AG04449 (cell line): Measurements from ENCODE around the gene REXO1.
A peak's percentile ranks its signal among the peaks of the same experiment; 100 is the strongest.
"Not testable (repeated sequence)": the region's sequence is repeated elsewhere in the genome, so short reads cannot be mapped to it uniquely, and the experiment has no call there.

ENCODE experiments used
- CTCF ChIA-PET: fragments of 350-600 bp; formaldehyde crosslinking; extraction: SDS; loops from one replicate; lab custom pipeline; 2021; ENCODE audit warnings: antibody characterized with exemption; lab: Yijun Ruan, JAX
- POLR2A ChIA-PET: fragments of 400-600, 350-600 bp; formaldehyde crosslinking; extraction: SDS; loops from one replicate; lab custom pipeline; 2020; ENCODE audit warnings: antibody characterized with exemption, inconsistent platforms; lab: Yijun Ruan, JAX
- DNase-seq: peaks from one replicate; pipeline ENCODE4 v3.0.0-alpha.2; 2010; ENCODE audit warnings: low read depth, low spot score
- H3K4me3 ChIP-seq: 2 replicates; pipeline ENCODE4 v1.5.1; 2011; ENCODE audit warnings: low read depth, mild to moderate bottlenecking, control low read depth, low read length
- TF ChIP-seq, protein P1 (sequence below): IDR thresholded peaks from one replicate; pipeline ENCODE4 v1.5.1; 2011; ENCODE audit warnings: mild to moderate bottlenecking, moderate library complexity, low read length, control low read depth, inconsistent platforms; ENCODE audit not compliant: insufficient read depth; ENCODE audit errors: missing control alignments

REXO1 gene

DNA sequence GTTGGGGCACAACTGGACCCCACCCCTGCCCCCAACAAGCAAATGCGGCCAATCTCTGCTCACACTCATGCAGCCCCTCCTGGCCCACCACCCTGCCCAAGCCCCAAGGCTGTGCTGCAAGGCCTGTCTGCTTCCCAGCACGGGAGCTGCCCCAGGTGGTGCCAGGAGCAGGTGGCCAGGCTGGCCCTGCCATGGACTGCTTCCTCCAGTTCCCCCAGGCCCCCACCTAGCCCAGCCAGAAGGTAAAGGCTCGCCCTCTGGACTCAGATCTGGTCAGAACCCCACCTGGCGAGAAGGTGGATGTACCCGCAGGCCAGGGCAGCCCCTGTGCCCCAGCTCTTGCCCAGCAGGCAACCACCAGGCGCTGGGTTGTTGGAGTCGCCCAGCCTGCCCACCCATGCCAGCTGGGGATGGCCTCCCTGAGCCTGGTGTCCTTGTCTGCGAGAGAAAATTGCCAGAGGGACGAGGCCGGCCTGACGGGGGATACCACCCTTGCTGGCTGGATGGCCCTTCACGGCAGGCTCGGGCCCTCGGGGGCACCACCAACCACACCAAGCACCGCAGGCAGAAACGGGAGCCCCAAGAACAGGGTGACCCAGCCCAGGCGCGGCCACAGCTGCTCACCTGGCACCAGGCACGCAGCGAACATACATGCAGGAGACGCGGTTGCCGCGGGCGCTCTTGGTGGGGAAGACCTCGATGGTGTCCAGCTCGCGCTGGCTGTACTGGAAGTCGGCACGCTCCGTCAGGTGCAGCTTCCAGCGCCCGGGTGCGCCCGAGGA lies 32.5 kb upstream of the REXO1 start:
- TF ChIP-seq, protein P1, sequence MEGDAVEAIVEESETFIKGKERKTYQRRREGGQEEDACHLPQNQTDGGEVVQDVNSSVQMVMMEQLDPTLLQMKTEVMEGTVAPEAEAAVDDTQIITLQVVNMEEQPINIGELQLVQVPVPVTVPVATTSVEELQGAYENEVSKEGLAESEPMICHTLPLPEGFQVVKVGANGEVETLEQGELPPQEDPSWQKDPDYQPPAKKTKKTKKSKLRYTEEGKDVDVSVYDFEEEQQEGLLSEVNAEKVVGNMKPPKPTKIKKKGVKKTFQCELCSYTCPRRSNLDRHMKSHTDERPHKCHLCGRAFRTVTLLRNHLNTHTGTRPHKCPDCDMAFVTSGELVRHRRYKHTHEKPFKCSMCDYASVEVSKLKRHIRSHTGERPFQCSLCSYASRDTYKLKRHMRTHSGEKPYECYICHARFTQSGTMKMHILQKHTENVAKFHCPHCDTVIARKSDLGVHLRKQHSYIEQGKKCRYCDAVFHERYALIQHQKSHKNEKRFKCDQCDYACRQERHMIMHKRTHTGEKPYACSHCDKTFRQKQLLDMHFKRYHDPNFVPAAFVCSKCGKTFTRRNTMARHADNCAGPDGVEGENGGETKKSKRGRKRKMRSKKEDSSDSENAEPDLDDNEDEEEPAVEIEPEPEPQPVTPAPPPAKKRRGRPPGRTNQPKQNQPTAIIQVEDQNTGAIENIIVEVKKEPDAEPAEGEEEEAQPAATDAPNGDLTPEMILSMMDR, result no peak
- CTCF ChIA-PET, result interaction anchor here (0.9 kb wide), 1 partner anchor 16 kb away, joined by 3 read pairs; no protein-coding TSS in a partner anchor
- H3K4me3 ChIP-seq, result no peak overlapping the region
- POLR2A ChIA-PET, result no interaction called here
- DNase-seq, result no peak

DNA sequence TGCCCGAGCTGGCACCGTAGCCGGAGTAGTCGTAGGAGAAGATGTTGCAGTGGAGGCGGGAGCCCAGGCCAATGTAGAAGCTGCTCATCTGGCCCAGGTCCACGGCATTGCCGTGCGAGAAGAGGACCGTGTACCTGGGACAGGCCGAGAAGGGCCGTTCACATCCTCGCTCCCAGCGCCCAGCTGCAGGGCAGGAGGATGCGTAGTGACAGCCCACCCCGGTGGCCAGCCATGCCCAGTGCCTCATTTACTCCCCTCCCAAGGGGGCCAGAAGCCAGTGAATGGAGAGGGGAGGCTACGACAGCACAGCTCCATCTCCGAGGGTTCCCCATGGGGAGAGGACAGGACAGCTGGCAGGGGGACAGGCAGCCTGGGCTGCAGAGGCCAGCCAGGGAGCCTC lies 31.7 kb upstream of the REXO1 start:
- CTCF ChIA-PET, H3K4me3 ChIP-seq, DNase-seq, POLR2A ChIA-PET: not testable (repeated sequence)

- POLR2A ChIA-PET, DNase-seq, CTCF ChIA-PET, H3K4me3 ChIP-seq: not testable (repeated sequence)
Observed at GRCh38 chr19:1878583-1878982, 30.3 kb upstream of the REXO1 start.

- POLR2A ChIA-PET, DNase-seq, H3K4me3 ChIP-seq: not testable (repeated sequence)
- CTCF ChIA-PET, result interaction anchor here (1.7 kb wide), 1 partner anchor 13 kb away, joined by 10 read pairs; no protein-coding TSS in a partner anchor
Observed at GRCh38 chr19:1877280-1877660, 29.0 kb upstream of the REXO1 start.

DNA sequence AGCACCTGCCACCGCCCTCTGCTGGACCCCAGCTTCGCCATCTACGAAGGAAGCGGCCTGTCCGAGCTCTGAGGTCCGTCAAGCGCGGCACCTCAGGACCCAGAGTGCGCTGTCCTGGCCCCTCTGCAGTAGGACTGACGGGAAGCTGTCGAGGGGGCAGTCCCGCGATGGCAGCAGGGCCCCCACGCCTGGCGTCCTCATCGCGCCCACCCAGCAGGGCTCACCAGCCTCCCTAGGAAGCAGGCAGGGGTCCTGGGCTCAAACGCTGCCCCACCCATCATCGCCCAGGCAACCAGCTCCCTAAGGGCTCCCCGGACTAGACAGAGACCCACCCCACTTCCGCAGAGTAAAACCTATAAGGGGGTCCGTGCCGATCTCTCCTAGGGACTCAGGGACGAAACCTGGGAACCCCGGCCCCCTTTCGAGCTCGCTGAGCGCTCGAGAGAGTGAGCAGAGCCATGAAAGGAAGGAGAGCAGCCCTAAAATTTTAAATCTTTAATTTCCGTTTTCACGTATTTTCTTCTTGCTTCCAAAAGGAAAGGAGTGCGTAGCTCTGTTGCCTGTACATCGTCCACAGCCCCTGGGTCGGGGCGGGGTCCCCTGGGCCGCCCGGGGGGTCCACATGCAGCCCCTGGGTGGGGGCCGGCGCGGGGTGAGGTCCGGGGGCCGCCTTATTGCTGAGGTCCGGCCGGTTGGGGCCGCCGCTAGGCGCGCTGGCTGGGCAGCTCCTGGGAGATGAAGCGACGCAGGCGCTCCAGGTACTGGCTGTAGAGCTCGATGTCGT lies 28.4 kb upstream of the REXO1 start:
- ChIA-PET CTCF (interaction anchor here (0.8 to 1.7 kb wide), 5 partner anchors 11 to 50 kb away, joined by 3 to 10 read pairs (median 3); no protein-coding TSS in a partner anchor), POLR2A (interaction anchor here (0.6 to 1.3 kb wide), 5 partner anchors 8 to 203 kb away, joined by 3 to 6 read pairs (median 3); partner anchors contain the start of gene ABHD17A)
- not testable (repeated sequence) for DNase-seq
- peak overlapping the region; percentile 98 for H3K4me3 ChIP-seq

DNA sequence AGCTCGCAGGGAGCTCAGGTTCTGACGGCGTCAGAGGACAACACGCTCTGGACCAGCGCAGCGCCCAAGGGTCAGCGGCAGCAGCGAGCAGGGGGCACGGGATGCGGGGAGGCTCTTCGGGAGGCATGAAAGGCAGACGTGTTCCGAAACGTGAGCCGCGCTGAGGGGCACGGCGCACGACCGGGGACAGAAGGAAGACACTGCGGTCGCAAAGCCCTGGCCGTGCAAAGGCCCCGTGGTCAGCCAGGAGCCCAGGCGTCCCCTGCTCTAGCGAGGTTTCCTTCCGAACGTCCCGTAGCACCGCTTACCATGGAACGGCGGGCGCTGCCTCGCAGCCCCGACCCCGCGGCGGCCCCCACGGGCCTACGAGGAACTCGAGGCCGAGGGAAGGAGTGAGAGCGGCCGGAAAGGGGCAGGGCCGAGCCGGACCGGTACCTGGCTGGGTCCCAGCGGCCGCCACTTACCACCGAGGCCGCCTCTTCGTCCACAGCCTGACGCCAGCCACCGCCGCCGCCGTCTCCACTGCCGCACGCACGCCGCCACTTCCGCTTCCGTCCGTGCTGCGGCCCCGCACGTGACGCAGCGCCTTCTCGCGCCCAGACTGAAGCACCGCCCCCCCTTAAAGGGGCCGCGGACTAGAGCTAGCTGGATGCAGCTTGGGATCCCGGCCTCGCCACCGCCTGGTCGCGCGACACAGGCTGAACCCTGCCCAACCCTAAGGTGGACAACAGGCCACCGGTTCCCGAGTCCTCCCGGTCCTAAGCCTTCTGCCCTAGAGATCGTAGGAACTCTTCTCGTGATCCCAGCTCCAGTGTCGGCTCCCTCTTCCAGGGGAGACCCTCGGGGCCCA lies 27.6 kb upstream of the REXO1 start:
- ChIA-PET POLR2A (interaction anchor here (0.6 to 1.3 kb wide), 5 partner anchors 9 to 202 kb away, joined by 3 to 8 read pairs (median 5); partner anchors contain the start of gene ABHD17A), CTCF (interaction anchor here (0.8 to 1.7 kb wide), 8 partner anchors 10 to 54 kb away, joined by 3 to 16 read pairs (median 3); no protein-coding TSS in a partner anchor)
- no peak for DNase-seq
- H3K4me3 ChIP-seq, result peak overlapping the region; percentile 98
- TF ChIP-seq, protein P1, result no peak

GRCh38 chr19:1875265-1875645 lies 27.0 kb upstream of the REXO1 start:
- H3K4me3 ChIP-seq, result peak overlapping the region; percentile 98
- POLR2A ChIA-PET, result interaction anchor here (0.5 to 0.9 kb wide), 2 partner anchors 10 to 284 kb away, joined by 3 to 8 read pairs; no protein-coding TSS in a partner anchor
- CTCF ChIA-PET, result interaction anchor here (0.9 to 1.6 kb wide), 3 partner anchors 10 to 55 kb away, joined by 3 to 16 read pairs (median 4); no protein-coding TSS in a partner anchor
- not testable (repeated sequence) for DNase-seq

DNA sequence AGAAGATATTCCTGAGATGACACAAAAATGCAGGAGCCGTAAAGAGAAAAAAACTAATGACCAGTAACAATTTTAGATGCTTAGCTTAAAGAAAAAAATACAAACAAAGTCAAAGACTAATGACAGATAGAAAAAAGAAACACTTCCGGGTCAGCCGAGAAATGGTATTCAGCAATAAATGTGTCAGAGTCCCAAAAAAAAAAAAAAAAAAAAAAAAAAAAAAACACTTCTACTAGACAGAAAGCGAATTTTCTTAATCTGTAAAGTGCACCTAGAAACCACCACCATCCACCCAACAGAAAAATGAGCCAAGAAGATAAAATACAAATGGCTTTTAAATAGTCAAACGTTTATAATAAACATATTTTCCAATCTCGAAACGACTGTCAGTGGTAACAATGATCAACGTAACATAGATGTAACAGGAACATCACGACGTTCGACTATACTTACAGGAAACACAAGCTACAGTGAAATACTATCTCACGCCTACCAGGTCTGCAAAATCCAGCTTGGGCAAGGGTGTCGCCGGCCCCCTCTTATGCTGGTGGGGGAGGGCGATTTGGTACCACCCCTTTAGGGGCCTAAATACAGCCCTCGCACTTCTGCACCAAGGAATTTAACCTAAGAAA lies 26.4 kb upstream of the REXO1 start:
- POLR2A ChIA-PET, result interaction anchor here (0.5 to 0.9 kb wide), 3 partner anchors 10 to 380 kb away, joined by 3 to 8 read pairs (median 8); no protein-coding TSS in a partner anchor
- CTCF ChIA-PET, result interaction anchor here (0.7 to 1.6 kb wide), 4 partner anchors 9 to 55 kb away, joined by 3 to 16 read pairs (median 4); no protein-coding TSS in a partner anchor
- TF ChIP-seq, protein P1, result no peak
- peak overlapping the region; percentile 98 for H3K4me3 ChIP-seq
- no peak for DNase-seq
